Measurements from ENCODE around the gene IPO11.

IPO11 gene

GRCh38 chr5:62403411-62404250, 8.9 kb upstream of the IPO11 start, which contains the start of gene DIMT1:
TSS of gene DIMT1 (minus strand) at chr5:62403905. CDS start at chr5:62403772, 133 bp downstream.
- Histone ChIP-seq H3K4me1 (ENCODE audit: insufficient read depth, low read length, severe bottlenecking) (peaks cover 18% of the 10 kb centered on the region), H3K79me2 (ENCODE audit: insufficient read depth, low read length) (peaks cover 8% of the 10 kb centered on the region), H3K4me2 (ENCODE audit: low read length) (peak within 1 kb of the TSS; percentile 78), H2AFZ (ENCODE audit: low read length) (peak within 1 kb of the TSS; percentile 72), H3F3A (ENCODE audit: insufficient read depth, low read length) (no peaks in the 10 kb centered on the region), H3K9me3 (ENCODE audit: low read length) (no peaks in the 10 kb centered on the region), H3K27ac (ENCODE audit: low read depth, low read length, poor library complexity, severe bottlenecking) (peak within 1 kb of the TSS; percentile 18), H3K4me3 (ENCODE audit: low read depth, low read length, poor library complexity, severe bottlenecking) (peak within 1 kb of the TSS; percentile 73), H4K20me1 (ENCODE audit: insufficient read depth, low read length) (no peaks in the 10 kb centered on the region), H3K27me3 (ENCODE audit: insufficient read depth, low read length) (no peaks in the 10 kb centered on the region), H3K9ac (ENCODE audit: low read length) (peak within 1 kb of the TSS; percentile 79), H3K9me2 (ENCODE audit: low read depth, low read length) (no peaks in the 10 kb centered on the region), H3K36me3 (ENCODE audit: insufficient read depth, low read length) (peaks cover 21% of the 10 kb centered on the region; the same call in 1 of the 2 replicates)
- TF ChIP-seq EZH2 (IDR thresholded peaks at IDR 0.05; ENCODE audit: borderline replicate concordance, low read length) (no peak), CTCF (IDR thresholded peaks at IDR 0.05; ENCODE audit: low read length) (no peak)

GRCh38 chr5:62413711-62414110, 1.1 kb downstream of the IPO11 start:
- TF ChIP-seq EZH2 (IDR thresholded peaks at IDR 0.05; ENCODE audit: borderline replicate concordance, low read length) (no peak), CTCF (IDR thresholded peaks at IDR 0.05; ENCODE audit: low read length) (no peak)
- Histone ChIP-seq H3F3A (ENCODE audit: insufficient read depth, low read length) (no peaks in the 10 kb centered on the region), H3K9ac (ENCODE audit: low read length) (peak overlapping the region; percentile 89), H3K4me3 (ENCODE audit: low read depth, low read length, poor library complexity, severe bottlenecking) (peak overlapping the region; percentile 98), H3K27me3 (ENCODE audit: insufficient read depth, low read length) (no peaks in the 10 kb centered on the region), H3K79me2 (ENCODE audit: insufficient read depth, low read length) (peaks cover 51% of the 10 kb centered on the region), H4K20me1 (ENCODE audit: insufficient read depth, low read length) (no peaks in the 10 kb centered on the region), H3K4me1 (ENCODE audit: insufficient read depth, low read length, severe bottlenecking) (peaks cover 23% of the 10 kb centered on the region), H3K4me2 (ENCODE audit: low read length) (peak overlapping the region; percentile 96), H3K36me3 (ENCODE audit: insufficient read depth, low read length) (no peaks in the 10 kb centered on the region), H3K9me3 (ENCODE audit: low read length) (no peaks in the 10 kb centered on the region), H2AFZ (ENCODE audit: low read length) (no peak overlapping the region), H3K9me2 (ENCODE audit: low read depth, low read length) (no peaks in the 10 kb centered on the region), H3K27ac (ENCODE audit: low read depth, low read length, poor library complexity, severe bottlenecking) (no peak overlapping the region)

- Histone ChIP-seq H3K4me3 (ENCODE audit: low read depth, low read length, poor library complexity, severe bottlenecking) (no peak overlapping the region), H2AFZ (ENCODE audit: low read length) (no peak overlapping the region), H3K4me1 (ENCODE audit: insufficient read depth, low read length, severe bottlenecking) (peaks cover 13% of the 10 kb centered on the region), H4K20me1 (ENCODE audit: insufficient read depth, low read length) (peaks cover 2% of the 10 kb centered on the region; the same call in 1 of the 2 replicates), H3K36me3 (ENCODE audit: insufficient read depth, low read length) (no peaks in the 10 kb centered on the region), H3K4me2 (ENCODE audit: low read length) (no peak overlapping the region), H3K9me2 (ENCODE audit: low read depth, low read length) (no peaks in the 10 kb centered on the region), H3F3A (ENCODE audit: insufficient read depth, low read length) (no peaks in the 10 kb centered on the region), H3K9me3 (ENCODE audit: low read length) (no peaks in the 10 kb centered on the region), H3K9ac (ENCODE audit: low read length) (no peak overlapping the region), H3K27me3 (ENCODE audit: insufficient read depth, low read length) (no peaks in the 10 kb centered on the region), H3K27ac (ENCODE audit: low read depth, low read length, poor library complexity, severe bottlenecking) (no peak overlapping the region), H3K79me2 (ENCODE audit: insufficient read depth, low read length) (peaks cover 79% of the 10 kb centered on the region)
- TF ChIP-seq CTCF (IDR thresholded peaks at IDR 0.05; ENCODE audit: low read length) (no peak), EZH2 (IDR thresholded peaks at IDR 0.05; ENCODE audit: borderline replicate concordance, low read length) (no peak)
Observed at GRCh38 chr5:62418462-62419076, 6.0 kb downstream of the IPO11 start.

Measured in OCI-LY1 (cell line).